Raji (cell line): ENCODE measurements around the gene KCNQ1.

Experiments
- POLR2A ChIP-seq: IDR thresholded peaks from 2 replicates; pipeline ENCODE4 v1.6.1; 2011; ENCODE audit warnings: low read depth, low read length, control low read depth; ENCODE audit not compliant: insufficient read depth

Gene KCNQ1

GRCh38 chr11:2826679-2827056 is 381.9 kb downstream of the KCNQ1 start:
- TF ChIP-seq POLR2A, result no peak

GRCh38 chr11:2827256-2827655 is 382.4 kb downstream of the KCNQ1 start:
- no peak for TF ChIP-seq POLR2A

- TF ChIP-seq POLR2A, result no peak
Observed at GRCh38 chr11:2827792-2828191, 383.0 kb downstream of the KCNQ1 start.

GRCh38 chr11:2828585-2829330 is 383.9 kb downstream of the KCNQ1 start:
- no peak for TF ChIP-seq POLR2A

- TF ChIP-seq POLR2A, result no peak
Observed at GRCh38 chr11:2830030-2830812, 385.4 kb downstream of the KCNQ1 start.

- TF ChIP-seq POLR2A, result no peak
Observed at GRCh38 chr11:2830886-2831285, 386.1 kb downstream of the KCNQ1 start.

GRCh38 chr11:2831781-2832532 is 387.1 kb downstream of the KCNQ1 start:
- TF ChIP-seq POLR2A, result no peak

GRCh38 chr11:2832533-2833020 is 387.8 kb downstream of the KCNQ1 start:
- no peak for TF ChIP-seq POLR2A

GRCh38 chr11:2833051-2833715 is 388.4 kb downstream of the KCNQ1 start:
- no peak for TF ChIP-seq POLR2A

- no peak for TF ChIP-seq POLR2A
Observed at GRCh38 chr11:2833716-2834502, 389.1 kb downstream of the KCNQ1 start.

- TF ChIP-seq POLR2A, result no peak
Observed at GRCh38 chr11:2834503-2835273, 389.9 kb downstream of the KCNQ1 start.

- TF ChIP-seq POLR2A, result no peak
Observed at GRCh38 chr11:2835296-2835695, 390.5 kb downstream of the KCNQ1 start.

GRCh38 chr11:2835751-2836150 is 390.9 kb downstream of the KCNQ1 start:
- TF ChIP-seq POLR2A, result no peak
